H1 (cell line): Measurements from ENCODE around the gene EBNA1BP2. TPM values are rescaled to one million over a fixed set of nuclear protein-coding genes. Genes with fewer than 3 reads are reported as not detected.

Source experiments
- GTF2F1 ChIP-seq: IDR thresholded peaks from 2 replicates; pipeline ENCODE4 v1.6.1; 2012; ENCODE audit warnings: low read depth, low read length, improper control_type of control experiment, borderline replicate concordance
- TBP ChIP-seq: IDR thresholded peaks from 2 replicates; pipeline ENCODE4 v1.6.1; 2011; ENCODE audit warnings: low read depth, low read length, improper control_type of control experiment
- polyA plus RNA-seq, 7 experiments: library from polyadenylated mRNA; depleted of rRNA in 3 of 7; stranded (reverse) in 5 of 7; unstranded in 2 of 7; fragments of >200 nt in 5 of 7; fragments of 200-250 nt in 2 of 7; gene quantifications; 1 replicate in 5 of 7; 2 replicates in 1 of 7; 4 replicates in 1 of 7; pipeline versions ENCODE4 v1.2.1 to v1.2.3, GENCODE V29; 2011 to 2013; ENCODE audit warnings: missing spikeins in 2 of 7, mixed read lengths in 2 of 7
- total RNA-seq: library from RNA; stranded (reverse); fragmentation: NEBNext Ultra II Directional; extraction: Animal tissue kit (Norgen Biotek cat#: 25700); gene quantifications from 2 replicates; pipeline ENCODE4 v1.2.1, GENCODE V29; 2021

EBNA1BP2 gene
- total and polyA plus RNA-seq, 2 of the 8 experiments (the other 6 are each of a cell fraction or from before 2014, with no cell fraction given) = 31.0 to 104 TPM

DNA sequence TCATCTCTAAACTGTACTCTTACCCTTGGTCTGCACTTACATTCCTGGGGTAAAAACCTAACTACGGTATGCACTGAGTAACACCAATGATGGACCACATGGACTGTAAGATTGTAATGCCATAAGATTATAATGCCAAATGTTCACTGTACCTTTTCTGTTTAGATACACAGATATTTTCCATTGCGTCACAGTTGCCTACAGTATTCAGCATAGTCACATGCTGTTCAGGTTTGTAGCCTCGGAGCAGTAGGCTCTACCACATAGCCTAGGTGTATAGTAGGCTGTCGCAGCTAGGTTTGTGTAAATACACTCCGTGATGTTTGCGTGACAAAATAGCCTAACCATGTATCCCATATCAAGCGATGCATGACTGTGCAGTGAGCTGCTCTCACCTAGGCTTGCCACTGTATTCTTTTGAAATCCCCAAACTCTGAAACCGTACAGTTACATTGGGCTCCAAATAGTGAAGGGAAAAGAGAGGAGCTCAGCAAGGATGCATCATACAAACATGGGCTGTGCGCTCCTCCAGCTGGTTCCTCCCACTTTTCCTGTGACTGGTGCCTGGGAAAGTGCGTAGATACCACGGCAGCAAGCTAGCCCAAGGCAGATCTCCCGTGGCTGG is 35.3 kb upstream of the EBNA1BP2 start (continued):
- TF ChIP-seq GTF2F1 = no peak
- TF ChIP-seq TBP = no peak
